Left colon (tissue), 2 donors: Measurements from ENCODE around the gene C1orf105. TPM values are rescaled to one million over a fixed set of nuclear protein-coding genes. Genes with fewer than 3 reads are reported as not detected.
A peak's percentile ranks its signal among the peaks of the same experiment; 100 is the strongest.
"Not testable (repeated sequence)": the region's sequence is repeated elsewhere in the genome, so short reads cannot be mapped to it uniquely, and the experiment has no call there.

Experiments
- ATAC-seq: fragments of 200-7000 bp; cut with Tn5 transposase; one replicate; pipeline ENCODE4 v1.9.1; 2020; ENCODE audit warnings: mild to moderate bottlenecking, moderate library complexity
- DNase-seq, 2 donors: peaks; one replicate each; pipeline ENCODE4 v3.0.0-alpha.2; 2020
- intact Hi-C, 2 donors: fragments of 100-400 bp; cut with DNase I in 1 of 2; cut with micrococcal nuclease in 1 of 2; formaldehyde crosslinking; loops; one replicate each; pipeline versions ENCODE4 v1.11.2 to v1.14.0; 2022; cut with DNase I, micrococcal nuclease
- total RNA-seq, 2 donors: library from RNA; stranded (reverse); fragmentation: NEBNext Ultra II Directional; extraction: Animal tissue kit (Norgen Biotek cat#: 25700); gene quantifications; one replicate each; pipeline ENCODE4 v1.2.1, GENCODE V29; 2021
- donor health status: DM: no; HTN: no; CAD: no.
- donor health status: DM: yes; HTN: yes; CAD: no.

C1orf105 gene
- total RNA-seq, 2 donors from 2014 or later, result not detected

GRCh38 chr1:172411791-172412338 is 8.6 kb upstream of the C1orf105 start:
- ATAC-seq, result no peak
- no peak for DNase-seq
- intact Hi-C loops, result no loop called here

GRCh38 chr1:172414331-172414730 is 6.2 kb upstream of the C1orf105 start:
- no peak for ATAC-seq
- intact Hi-C loops, result no loop called here
- no peak for DNase-seq

- no peak for ATAC-seq
These were observed 3.9 kb upstream of the C1orf105 start for GRCh38 chr1:172416496-172417035.

GRCh38 chr1:172417557-172417956 is 2.9 kb upstream of the C1orf105 start:
- no peak for ATAC-seq
- intact Hi-C loops, result no loop called here
- no peak for DNase-seq

More at GRCh38 chr1:172416496-172417035, 3.9 kb upstream of the C1orf105 start:
- DNase-seq, result no peak
- intact Hi-C loops, result no loop called here

GRCh38 chr1:172421974-172422604 is 1.6 kb downstream of the C1orf105 start:
- no peak for ATAC-seq
- intact Hi-C loops, result no loop called here

GRCh38 chr1:172423336-172423735 is 2.9 kb downstream of the C1orf105 start:
- DNase-seq, result no peak
- intact Hi-C loops, result no loop called here
- ATAC-seq, result no peak

More at GRCh38 chr1:172421974-172422604, 1.6 kb downstream of the C1orf105 start:
- DNase-seq, result no peak

GRCh38 chr1:172425339-172425738 is 4.9 kb downstream of the C1orf105 start:
- DNase-seq, result no peak
- no peak for ATAC-seq
- intact Hi-C loops, result no loop called here

GRCh38 chr1:172427191-172427590 is 6.7 kb downstream of the C1orf105 start:
- DNase-seq (no peak), ATAC-seq (no peak)
- intact Hi-C loops, result no loop called here

GRCh38 chr1:172429331-172430127 is 9.0 kb downstream of the C1orf105 start:
- DNase-seq (peak in 1 of 2 donors; percentile 52), ATAC-seq (peak; percentile 68)
- intact Hi-C loops, result no loop called here

- intact Hi-C loops, result no loop called here
- no peak for ATAC-seq
- no peak for DNase-seq
These were observed 9.6 kb downstream of the C1orf105 start for GRCh38 chr1:172430128-172430454.

GRCh38 chr1:172431204-172431603 is 10.7 kb downstream of the C1orf105 start:
- DNase-seq, result no peak
- intact Hi-C loops, result no loop called here
- ATAC-seq, result no peak

- ATAC-seq (peak; percentile 93), DNase-seq (peak; percentile 76 to 79)
- intact Hi-C loops, result no loop called here
These were observed 11.3 kb downstream of the C1orf105 start for GRCh38 chr1:172431721-172432192.

GRCh38 chr1:172437183-172437582 is 16.7 kb downstream of the C1orf105 start:
- intact Hi-C loops, ATAC-seq, DNase-seq: not testable (repeated sequence)

- intact Hi-C loops, result loop anchor here in 1 of 2 donors (10.0 kb wide), 1 partner anchor 638 kb away; no protein-coding TSS in a partner anchor
- DNase-seq, result no peak
- ATAC-seq, result no peak
These were observed 21.9 kb downstream of the C1orf105 start for GRCh38 chr1:172442404-172442803.

- intact Hi-C loops, result loop anchor here in 1 of 2 donors (10.0 kb wide), 1 partner anchor 638 kb away; no protein-coding TSS in a partner anchor
- peak; percentile 2 for ATAC-seq
- no peak for DNase-seq
These were observed 22.5 kb downstream of the C1orf105 start for GRCh38 chr1:172442843-172443565.

- DNase-seq (peak; percentile 89 to 95), ATAC-seq (peak; percentile 99)
- intact Hi-C loops, result loop anchor here in 1 of 2 donors (10.0 kb wide), 1 partner anchor 639 kb away; no protein-coding TSS in a partner anchor
These were observed 23.4 kb downstream of the C1orf105 start, which contains the start of gene PIGC for GRCh38 chr1:172443666-172444453. TSS of gene PIGC (minus strand) at chr1:172444069. CDS start at chr1:172442622, 1,447 bp downstream.

- intact Hi-C loops, result loop anchor here in 1 of 2 donors (10.0 kb wide), 1 partner anchor 642 kb away; no protein-coding TSS in a partner anchor
- ATAC-seq, result no peak
- DNase-seq, result no peak
These were observed 26.1 kb downstream of the C1orf105 start for GRCh38 chr1:172446547-172446946.

GRCh38 chr1:172447641-172448040 is 27.2 kb downstream of the C1orf105 start:
- intact Hi-C loops, result loop anchor here in 1 of 2 donors (10.0 kb wide), 1 partner anchor 643 kb away; no protein-coding TSS in a partner anchor
- DNase-seq, result no peak
- no peak for ATAC-seq
